B cell (primary cell): ENCODE results near the gene RIMBP2.

Experiments used
- CTCF ChIP-seq: fragments of 200-600 bp; IDR thresholded peaks from one replicate; pipeline ENCODE4 v1.8.0; 2022; ENCODE audit warnings: antibody characterized with exemption, mild to moderate bottlenecking
- EZH2 ChIP-seq: IDR thresholded peaks from 2 replicates; pipeline ENCODE4 v1.6.1; 2012; ENCODE audit warnings: borderline replicate concordance, low read depth, mild to moderate bottlenecking, moderate library complexity, low read length; ENCODE audit not compliant: insufficient read depth, poor library complexity, severe bottlenecking

GRCh38 chr12:130446846-130447654 is 269.0 kb downstream of the RIMBP2 start:
- TF ChIP-seq EZH2, result no peak
- no peak for TF ChIP-seq CTCF
